Mammary epithelial cell (primary cell): ENCODE data around the gene CAMK1G.

Source experiments
- CTCF ChIP-seq, 2 donors: IDR thresholded peaks in 1 of 2; conservative IDR thresholded peaks in 1 of 2; 2 replicates each; pipeline ENCODE4 v1.5.1; 2011 to 2012; ENCODE audit warnings: inconsistent platforms in 2 of 2, low read length in 2 of 2, mild to moderate bottlenecking in 2 of 2, control low read depth in 1 of 2, low read depth in 1 of 2; ENCODE audit not compliant: insufficient read depth in 1 of 2; ENCODE audit errors: extremely low read depth in 1 of 2
- EZH2 ChIP-seq: IDR thresholded peaks from 2 replicates; pipeline ENCODE4 v1.6.1; 2012; ENCODE audit warnings: low read length, inconsistent platforms, borderline replicate concordance

GRCh38 chr1:209661071-209661470 lies 77.6 kb downstream of the CAMK1G start:
- TF ChIP-seq CTCF (conservative IDR thresholded peaks at IDR 0.05 in 1 of 2, IDR thresholded peaks at IDR 0.05 in 1 of 2; ENCODE audit: extremely low read depth in 1 of 2, insufficient read depth in 1 of 2, low read depth in 1 of 2, low read length in 2 of 2) (no peak), EZH2 (no peak)
